A549 treated with CORT108297 at 1 μM for 4 hours (cell line): ENCODE data around the gene YTHDC2. TPM values are rescaled to one million over a fixed set of nuclear protein-coding genes. Genes with fewer than 3 reads are reported as not detected.

Source experiments
- total RNA-seq: library from RNA; stranded (reverse); fragments of 200-300 nt; extraction: Qiagen RNA extraction; gene quantifications from 5 replicates; pipeline ENCODE4 v1.2.3, GENCODE V29; 2022

YTHDC2 gene
- total RNA-seq, result 5.5 to 7.8 TPM (median 7.5 TPM) in 5 replicates

GRCh38 chr5:113513384-113514288 is at the start of gene YTHDC2:
TSS of gene YTHDC2 (plus strand) at chr5:113513694. CDS start at chr5:113513896, 202 bp downstream.

DNA sequence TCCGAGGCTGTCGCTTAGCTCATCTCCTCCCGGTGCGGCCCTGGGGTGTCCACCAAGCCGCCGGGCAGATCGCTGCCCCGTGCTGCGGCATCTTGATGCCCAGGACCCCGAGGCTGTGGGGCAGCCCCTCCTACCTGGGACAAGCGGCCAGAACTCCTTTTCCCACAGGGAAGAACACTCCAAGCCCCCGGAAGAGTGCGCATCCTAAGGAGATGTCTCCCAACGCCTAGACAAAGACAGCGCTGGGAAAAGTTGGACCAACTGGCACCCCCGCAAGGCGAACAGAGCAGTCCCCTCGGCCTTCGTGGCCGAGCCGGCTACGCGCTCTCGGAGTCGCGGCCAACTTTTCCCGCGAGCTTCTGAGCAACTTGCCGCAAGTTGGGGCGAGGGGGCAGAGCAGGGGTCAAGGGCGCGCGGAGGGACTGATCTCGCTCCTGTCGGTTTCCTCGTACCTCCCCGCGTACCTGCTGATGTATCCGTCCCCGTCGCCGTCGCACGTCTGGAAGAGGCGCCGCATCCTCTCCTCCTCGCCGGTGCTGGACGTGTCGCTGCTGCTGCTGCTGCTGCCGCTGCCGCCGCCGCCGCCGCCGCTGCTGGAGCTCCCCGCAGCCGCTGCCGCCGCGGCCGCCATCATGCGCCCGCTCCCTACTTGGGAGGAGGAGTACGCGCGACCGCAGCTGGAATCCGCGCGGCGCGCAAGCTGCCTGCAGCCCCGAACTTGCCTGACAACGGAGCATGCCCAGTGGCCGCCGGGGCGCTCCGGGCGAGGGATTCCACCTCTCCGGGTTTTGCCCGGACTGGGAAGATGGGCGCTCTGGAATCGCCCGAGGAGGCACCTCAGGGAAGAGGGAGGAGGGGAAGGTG is 25.5 kb upstream of the YTHDC2 start, which contains the start of gene MCC:
TSS of gene MCC (minus strand) at position 673 of the 864 bp plus-strand sequence.

Other genes with a start within 250 kb of the YTHDC2 start
- gene TSSK1B, start 78.7 kb upstream of the YTHDC2 start, total RNA-seq, result not detected in 5 replicates
- 0.22 to 0.70 TPM (median 0.35 TPM) in 5 replicates for gene MCC, start 25.2 kb upstream of the YTHDC2 start, total RNA-seq